Neuronal stem cell (in vitro differentiated cells): ENCODE data around the gene CAMK4.
"Not testable (repeated sequence)": the region's sequence is repeated elsewhere in the genome, so short reads cannot be mapped to it uniquely, and the experiment has no call there.

Experiments used
- DNase-seq: peaks from one replicate; pipeline ENCODE4 v3.0.0-alpha.2; 2013; ENCODE audit warnings: low spot score
- H2AFZ ChIP-seq: one replicate; pipeline ENCODE4 v1.6.1; 2013; ENCODE audit warnings: mild to moderate bottlenecking, low read length, inconsistent platforms
- H2AK5ac ChIP-seq: 2 replicates; pipeline ENCODE4 v1.6.1; 2013; ENCODE audit warnings: low read depth, mild to moderate bottlenecking, inconsistent platforms, low read length, moderate library complexity, mixed read lengths
- H2BK120ac ChIP-seq: 2 replicates; pipeline ENCODE4 v1.6.1; 2013; ENCODE audit warnings: low read depth, mild to moderate bottlenecking, inconsistent platforms, low read length, moderate library complexity, mixed read lengths
- H2BK12ac ChIP-seq: one replicate; pipeline ENCODE4 v1.6.1; 2013; ENCODE audit warnings: low read length, inconsistent platforms
- H2BK15ac ChIP-seq: 2 replicates; pipeline ENCODE4 v1.6.1; 2013; ENCODE audit warnings: mild to moderate bottlenecking, low read length, inconsistent platforms, mixed read lengths
- H2BK5ac ChIP-seq: one replicate; pipeline ENCODE4 v1.6.1; 2013; ENCODE audit warnings: inconsistent platforms, mild to moderate bottlenecking, low read length, moderate library complexity
- H3K14ac ChIP-seq: one replicate; pipeline ENCODE4 v1.6.1; 2013; ENCODE audit warnings: low read length, inconsistent platforms
- H3K18ac ChIP-seq: 2 replicates; pipeline ENCODE4 v1.6.1; 2013; ENCODE audit warnings: low read length, inconsistent platforms
- H3K23ac ChIP-seq: 2 replicates; pipeline ENCODE4 v1.6.1; 2013; ENCODE audit warnings: low read depth, mild to moderate bottlenecking, mixed read lengths, low read length, inconsistent platforms; ENCODE audit not compliant: poor library complexity
- H3K27ac ChIP-seq: replicated peaks from 3 replicates; pipeline ENCODE4 v1.5.1; 2013; ENCODE audit warnings: low read length, inconsistent platforms
- H3K27me3 ChIP-seq, 3 experiments: 2 replicates each; pipeline ENCODE4 v1.6.1; 2013; ENCODE audit warnings: low read length in 3 of 3, mild to moderate bottlenecking in 2 of 3, inconsistent platforms in 1 of 3, low read depth in 1 of 3, mixed read lengths in 1 of 3, moderate library complexity in 1 of 3; ENCODE audit not compliant: control insufficient read depth in 3 of 3, insufficient read depth in 3 of 3
- H3K36me3 ChIP-seq, 2 donors: replicated peaks in 1 of 2; 2 replicates each; pipeline ENCODE4 v1.6.1; 2013; ENCODE audit warnings: low read length in 2 of 2; ENCODE audit not compliant: control insufficient read depth in 2 of 2, insufficient read depth in 2 of 2
- H3K4ac ChIP-seq: 2 replicates; pipeline ENCODE4 v1.6.1; 2013; ENCODE audit warnings: inconsistent platforms, mild to moderate bottlenecking, low read length, moderate library complexity
- H3K4me1 ChIP-seq, 2 donors: 1 replicate in 1 of 2; 2 replicates in 1 of 2; pipeline ENCODE4 v1.6.1; 2013; ENCODE audit warnings: low read length in 2 of 2, low read depth in 1 of 2; ENCODE audit not compliant: control insufficient read depth in 2 of 2, insufficient read depth in 1 of 2
- H3K4me2 ChIP-seq: one replicate; pipeline ENCODE4 v1.6.1; 2013; ENCODE audit warnings: mild to moderate bottlenecking, low read length, inconsistent platforms; ENCODE audit not compliant: insufficient read depth, poor library complexity, severe bottlenecking
- H3K4me3 ChIP-seq, 2 donors: 2 replicates each; pipeline ENCODE4 v1.5.1; 2013; ENCODE audit warnings: low read length in 2 of 2, mild to moderate bottlenecking in 2 of 2, inconsistent platforms in 1 of 2, moderate library complexity in 1 of 2
- H3K79me1 ChIP-seq: one replicate; pipeline ENCODE4 v1.6.1; 2013; ENCODE audit warnings: low read depth, mild to moderate bottlenecking, inconsistent platforms, low read length, moderate library complexity
- H3K9ac ChIP-seq: one replicate; pipeline ENCODE4 v1.6.1; 2013; ENCODE audit warnings: mild to moderate bottlenecking, low read depth, low read length, inconsistent platforms; ENCODE audit not compliant: poor library complexity
- H3K9me3 ChIP-seq, 2 donors: replicated peaks in 1 of 2; 2 replicates each; pipeline versions ENCODE3 to v1.6.1; 2013; ENCODE audit warnings: low read length in 2 of 2, mild to moderate bottlenecking in 2 of 2, inconsistent platforms in 1 of 2, low read depth in 1 of 2, mixed read lengths in 1 of 2, moderate library complexity in 1 of 2; ENCODE audit not compliant: control insufficient read depth in 2 of 2, insufficient read depth in 1 of 2
- H4K8ac ChIP-seq: one replicate; pipeline ENCODE4 v1.6.1; 2013; ENCODE audit warnings: low read depth, mild to moderate bottlenecking, inconsistent platforms, low read length, moderate library complexity
- H4K91ac ChIP-seq: one replicate; pipeline ENCODE4 v1.6.1; 2013; ENCODE audit warnings: low read length, low read depth, mild to moderate bottlenecking, inconsistent platforms; ENCODE audit not compliant: poor library complexity
- WGBS, 2 donors: extraction: QIAGEN DNeasy Blood & Tissue Kit; methylation state at CpG; one replicate each; pipeline ENCODE4 v1.1.7; 2013; ENCODE audit warnings: missing lambda C conversion rate in 2 of 2, mixed read lengths in 1 of 2; ENCODE audit not compliant: insufficient read length in 2 of 2, insufficient replicate concordance in 1 of 2; ENCODE audit errors: extremely low coverage in 2 of 2; 5-methylcytosine and 5-hydroxymethylcytosine counted together

The CAMK4 gene

DNA sequence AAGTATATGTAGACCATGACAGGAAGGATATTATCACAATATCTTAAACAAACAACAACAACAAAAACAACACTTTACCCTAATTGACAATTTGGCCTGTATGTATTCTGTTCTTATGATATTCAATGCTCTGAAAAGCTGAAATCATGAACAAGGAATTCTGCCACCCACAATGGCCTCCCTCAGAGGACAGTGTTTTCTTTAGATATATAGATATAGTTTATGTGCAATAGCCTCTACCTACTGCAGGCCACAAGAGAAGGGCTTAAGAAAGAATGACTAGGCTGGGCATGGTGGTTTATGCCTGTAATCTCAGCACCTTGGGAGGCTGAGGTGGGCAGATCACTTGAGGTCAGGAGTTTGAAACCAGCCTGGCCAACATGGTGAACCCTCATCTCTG lies 183.4 kb downstream of the CAMK4 start:
- no peak overlapping the region for H2BK120ac ChIP-seq
- no peak overlapping the region for H3K4me3 ChIP-seq
- no peaks in the 10 kb centered on the region for H3K27me3 ChIP-seq
- H4K8ac ChIP-seq: no peak overlapping the region
- H2AFZ ChIP-seq: no peak overlapping the region
- no peak overlapping the region for H2BK5ac ChIP-seq
- no peak overlapping the region for H3K14ac ChIP-seq
- no peak for DNase-seq
- no peaks in the 10 kb centered on the region for H3K4me1 ChIP-seq
- no peak overlapping the region for H3K4ac ChIP-seq
- no peak overlapping the region for H3K23ac ChIP-seq
- no peaks in the 10 kb centered on the region for H3K36me3 ChIP-seq
- no peak overlapping the region for H4K91ac ChIP-seq
- no peak overlapping the region for H2BK15ac ChIP-seq
- no peaks in the 10 kb centered on the region for H3K9me3 ChIP-seq
- no peaks in the 10 kb centered on the region for H3K79me1 ChIP-seq
- no peak overlapping the region for H3K18ac ChIP-seq
- H2AK5ac ChIP-seq: no peak overlapping the region
- no peak overlapping the region for H2BK12ac ChIP-seq
- no peak overlapping the region for H3K27ac ChIP-seq
- H3K9ac ChIP-seq: no peak overlapping the region
- H3K4me2 ChIP-seq: no peak overlapping the region

DNA sequence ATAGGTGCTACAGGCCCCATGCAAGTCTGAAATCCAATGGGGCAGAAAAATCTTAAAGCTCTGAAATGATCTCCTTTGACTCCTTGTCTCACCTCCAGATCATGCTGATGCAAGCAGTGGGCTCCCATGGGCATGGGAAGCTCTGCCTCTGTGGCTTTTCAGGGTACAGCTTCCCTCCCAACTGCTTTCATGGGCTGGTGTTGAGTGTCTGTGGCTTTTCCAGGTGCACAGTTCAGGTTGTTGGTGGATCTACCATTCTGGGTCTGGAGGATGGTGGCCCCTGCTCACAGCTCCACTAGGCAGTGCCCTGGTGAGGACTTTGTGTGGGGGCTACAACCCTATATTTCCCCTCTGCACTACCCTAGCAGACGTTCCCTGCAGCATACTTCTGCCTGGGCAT lies 184.6 kb downstream of the CAMK4 start:
- H2BK5ac ChIP-seq: no peak overlapping the region
- DNase-seq: no peak
- no peak overlapping the region for H4K91ac ChIP-seq
- H3K4ac ChIP-seq: no peak overlapping the region
- H3K18ac ChIP-seq: no peak overlapping the region
- H2BK120ac ChIP-seq: no peak overlapping the region
- no peaks in the 10 kb centered on the region for H3K36me3 ChIP-seq
- no CpG with 5 or more reads among the region's 1 CpG for WGBS, 2 donors
- no peaks in the 10 kb centered on the region for H3K79me1 ChIP-seq
- H3K27me3 ChIP-seq: no peaks in the 10 kb centered on the region
- H3K4me2 ChIP-seq: no peak overlapping the region
- no peak overlapping the region for H2AK5ac ChIP-seq
- no peaks in the 10 kb centered on the region for H3K9me3 ChIP-seq
- H3K14ac ChIP-seq: peak overlapping the region; percentile 82
- no peak overlapping the region for H2AFZ ChIP-seq
- no peak overlapping the region for H4K8ac ChIP-seq
- peak overlapping the region in 1 of 2 donors; percentile 41 for H3K4me3 ChIP-seq
- no peak overlapping the region for H2BK15ac ChIP-seq
- H2BK12ac ChIP-seq: no peak overlapping the region
- no peak overlapping the region for H3K9ac ChIP-seq
- no peak overlapping the region for H3K27ac ChIP-seq
- H3K23ac ChIP-seq: no peak overlapping the region
- no peaks in the 10 kb centered on the region for H3K4me1 ChIP-seq

DNA sequence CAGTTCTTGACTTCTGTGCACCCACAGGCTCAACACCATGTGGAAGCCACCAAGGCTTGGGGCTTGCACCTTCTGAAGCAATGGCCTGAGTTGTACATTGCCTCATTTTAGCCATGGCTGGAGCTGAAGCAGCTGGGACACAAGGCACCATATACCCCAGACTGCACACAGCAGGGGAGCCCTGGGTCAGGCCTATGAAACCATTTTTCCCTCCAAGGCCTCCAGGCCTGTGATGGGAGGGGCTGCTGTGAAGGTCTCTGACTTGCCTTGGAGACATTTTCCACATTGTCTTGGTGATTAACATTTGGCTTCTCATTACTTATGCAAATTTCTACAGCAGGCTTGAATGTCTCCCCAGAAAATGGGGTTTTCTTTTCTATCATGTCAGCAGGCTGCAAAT lies 185.1 kb downstream of the CAMK4 start:
- not testable (repeated sequence) for H2BK5ac ChIP-seq, H3K27ac ChIP-seq, H2BK120ac ChIP-seq, H3K18ac ChIP-seq, H4K91ac ChIP-seq, H3K23ac ChIP-seq, H3K36me3 ChIP-seq, H3K9me3 ChIP-seq, H4K8ac ChIP-seq, H3K4me3 ChIP-seq, H2BK12ac ChIP-seq, H3K27me3 ChIP-seq, H3K9ac ChIP-seq, H3K4me1 ChIP-seq, DNase-seq, H3K14ac ChIP-seq, H2BK15ac ChIP-seq, H3K4me2 ChIP-seq, H3K4ac ChIP-seq, H3K79me1 ChIP-seq, H2AFZ ChIP-seq, H2AK5ac ChIP-seq

- not testable (repeated sequence) for H2BK5ac ChIP-seq, H3K79me1 ChIP-seq, H3K4me2 ChIP-seq, H2AK5ac ChIP-seq, H3K27me3 ChIP-seq, H3K14ac ChIP-seq, H3K36me3 ChIP-seq, H3K4me3 ChIP-seq, H2BK12ac ChIP-seq, H4K91ac ChIP-seq, H2BK15ac ChIP-seq, H3K9me3 ChIP-seq, H2BK120ac ChIP-seq, H4K8ac ChIP-seq, H3K23ac ChIP-seq, H3K9ac ChIP-seq, H3K4me1 ChIP-seq, H3K27ac ChIP-seq, H3K18ac ChIP-seq, DNase-seq, H2AFZ ChIP-seq, H3K4ac ChIP-seq
- WGBS, 2 donors: no CpG with 5 or more reads among the region's 3 CpGs
Observed at GRCh38 chr5:111410067-111410466, 185.9 kb downstream of the CAMK4 start.
